Keratinocyte (primary cell): ENCODE data around the gene TMEM238.

Source experiments
- EZH2 ChIP-seq: IDR thresholded peaks from one replicate; pipeline ENCODE4 v1.6.1; 2012; ENCODE audit warnings: inconsistent platforms, mild to moderate bottlenecking, low read length, moderate library complexity
- TF ChIP-seq, protein P1 (sequence below), 3 experiments: IDR thresholded peaks in 1 of 3; conservative IDR thresholded peaks in 1 of 3; optimal IDR thresholded peaks in 1 of 3; 2 replicates in 2 of 3; 3 replicates in 1 of 3; pipeline versions ENCODE3 to v1.5.1; 2011; ENCODE audit warnings: low read length in 3 of 3, mild to moderate bottlenecking in 3 of 3, moderate library complexity in 2 of 3, control low read depth in 1 of 3, inconsistent platforms in 1 of 3; ENCODE audit not compliant: insufficient read depth in 2 of 3; ENCODE audit errors: extremely low read depth in 1 of 3

GRCh38 chr19:55369653-55370304 is 14.3 kb downstream of the TMEM238 start:
- no peak for TF ChIP-seq EZH2
- TF ChIP-seq, protein P1, sequence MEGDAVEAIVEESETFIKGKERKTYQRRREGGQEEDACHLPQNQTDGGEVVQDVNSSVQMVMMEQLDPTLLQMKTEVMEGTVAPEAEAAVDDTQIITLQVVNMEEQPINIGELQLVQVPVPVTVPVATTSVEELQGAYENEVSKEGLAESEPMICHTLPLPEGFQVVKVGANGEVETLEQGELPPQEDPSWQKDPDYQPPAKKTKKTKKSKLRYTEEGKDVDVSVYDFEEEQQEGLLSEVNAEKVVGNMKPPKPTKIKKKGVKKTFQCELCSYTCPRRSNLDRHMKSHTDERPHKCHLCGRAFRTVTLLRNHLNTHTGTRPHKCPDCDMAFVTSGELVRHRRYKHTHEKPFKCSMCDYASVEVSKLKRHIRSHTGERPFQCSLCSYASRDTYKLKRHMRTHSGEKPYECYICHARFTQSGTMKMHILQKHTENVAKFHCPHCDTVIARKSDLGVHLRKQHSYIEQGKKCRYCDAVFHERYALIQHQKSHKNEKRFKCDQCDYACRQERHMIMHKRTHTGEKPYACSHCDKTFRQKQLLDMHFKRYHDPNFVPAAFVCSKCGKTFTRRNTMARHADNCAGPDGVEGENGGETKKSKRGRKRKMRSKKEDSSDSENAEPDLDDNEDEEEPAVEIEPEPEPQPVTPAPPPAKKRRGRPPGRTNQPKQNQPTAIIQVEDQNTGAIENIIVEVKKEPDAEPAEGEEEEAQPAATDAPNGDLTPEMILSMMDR (optimal IDR thresholded peaks at IDR 0.05 in 1 of 3, IDR thresholded peaks at IDR 0.05 in 1 of 3, conservative IDR thresholded peaks at IDR 0.05 in 1 of 3; ENCODE audit: extremely low read depth in 1 of 3, insufficient read depth in 2 of 3, low read length in 3 of 3) = no peak
